GM12864 (cell line): ENCODE results near the gene DENND6A.

Source experiments
- DNase-seq: peaks from one replicate; pipeline ENCODE4 v3.0.0-alpha.2; 2011; ENCODE audit warnings: low read depth
- H3K4me3 ChIP-seq: 2 replicates; pipeline ENCODE4 v1.5.1; 2011; ENCODE audit warnings: mild to moderate bottlenecking, low read depth, low read length, control low read depth
- CTCF ChIP-seq: IDR thresholded peaks from 2 replicates; pipeline ENCODE4 v1.5.1; 2011; ENCODE audit warnings: low read depth, mild to moderate bottlenecking, moderate library complexity, low read length, control low read depth, inconsistent platforms; ENCODE audit errors: missing control alignments

Gene DENND6A

GRCh38 chr3:57597127-57597923, 95.6 kb downstream of the DENND6A start, which contains the start of gene ARF4:
Gene ARF4, minus strand, starts transcription at chr3:57597344. Its CDS starts 204 bp downstream, at chr3:57597140.
- peak within 1 kb of the TSS; percentile 94 for H3K4me3 ChIP-seq
- no peak for TF ChIP-seq CTCF
- DNase-seq: peak; percentile 99

- peak; percentile 10 for DNase-seq
- no peak for TF ChIP-seq CTCF
These were observed 96.3 kb downstream of the DENND6A start for GRCh38 chr3:57596495-57597126.

GRCh38 chr3:57594576-57594975, 98.3 kb downstream of the DENND6A start:
- peak overlapping the region; percentile 94; the same call in 1 of the 2 replicates for H3K4me3 ChIP-seq
- DNase-seq: no peak
- TF ChIP-seq CTCF: no peak

More at GRCh38 chr3:57596495-57597126, 96.3 kb downstream of the DENND6A start:
- H3K4me3 ChIP-seq: peak overlapping the region; percentile 94

GRCh38 chr3:57594144-57594543, 98.7 kb downstream of the DENND6A start:
- no peak for TF ChIP-seq CTCF
- no peak for DNase-seq
- no peak overlapping the region for H3K4me3 ChIP-seq

GRCh38 chr3:57592306-57592705, 100.6 kb downstream of the DENND6A start:
- no peak overlapping the region for H3K4me3 ChIP-seq
- DNase-seq: no peak
- TF ChIP-seq CTCF: no peak

- no peak for TF ChIP-seq CTCF
These were observed 105.0 kb downstream of the DENND6A start for GRCh38 chr3:57587905-57588304.

More at GRCh38 chr3:57587905-57588304, 105.0 kb downstream of the DENND6A start:
- H3K4me3 ChIP-seq: no peak overlapping the region
- no peak for DNase-seq
